ENCODE data around the gene MORN3.

DNA sequence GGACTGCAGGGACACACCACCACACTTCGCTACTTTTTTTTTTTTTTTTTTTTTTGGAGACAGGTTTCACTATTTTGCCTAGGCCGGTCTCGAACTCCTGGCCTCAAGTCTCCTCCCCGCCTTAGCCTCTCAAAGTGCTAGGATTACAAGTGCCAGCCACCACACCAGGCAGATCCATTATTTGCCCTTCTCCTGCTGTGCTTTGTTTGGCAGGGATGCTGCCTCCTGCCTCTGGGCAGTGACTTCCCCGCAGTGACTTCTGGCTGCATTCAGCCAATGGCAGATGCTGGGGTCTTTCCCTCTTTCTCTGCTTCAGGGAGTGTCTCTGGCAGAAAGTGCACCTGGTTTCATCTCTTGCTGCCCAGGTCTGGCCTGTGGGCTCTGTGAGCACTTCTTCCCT lies 6.7 kb upstream of the MORN3 start:
- TF ChIP-seq, protein P1, sequence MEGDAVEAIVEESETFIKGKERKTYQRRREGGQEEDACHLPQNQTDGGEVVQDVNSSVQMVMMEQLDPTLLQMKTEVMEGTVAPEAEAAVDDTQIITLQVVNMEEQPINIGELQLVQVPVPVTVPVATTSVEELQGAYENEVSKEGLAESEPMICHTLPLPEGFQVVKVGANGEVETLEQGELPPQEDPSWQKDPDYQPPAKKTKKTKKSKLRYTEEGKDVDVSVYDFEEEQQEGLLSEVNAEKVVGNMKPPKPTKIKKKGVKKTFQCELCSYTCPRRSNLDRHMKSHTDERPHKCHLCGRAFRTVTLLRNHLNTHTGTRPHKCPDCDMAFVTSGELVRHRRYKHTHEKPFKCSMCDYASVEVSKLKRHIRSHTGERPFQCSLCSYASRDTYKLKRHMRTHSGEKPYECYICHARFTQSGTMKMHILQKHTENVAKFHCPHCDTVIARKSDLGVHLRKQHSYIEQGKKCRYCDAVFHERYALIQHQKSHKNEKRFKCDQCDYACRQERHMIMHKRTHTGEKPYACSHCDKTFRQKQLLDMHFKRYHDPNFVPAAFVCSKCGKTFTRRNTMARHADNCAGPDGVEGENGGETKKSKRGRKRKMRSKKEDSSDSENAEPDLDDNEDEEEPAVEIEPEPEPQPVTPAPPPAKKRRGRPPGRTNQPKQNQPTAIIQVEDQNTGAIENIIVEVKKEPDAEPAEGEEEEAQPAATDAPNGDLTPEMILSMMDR (IDR thresholded peaks at IDR 0.05), result no peak
- TF ChIP-seq EZH2 (IDR thresholded peaks at IDR 0.05; ENCODE audit: borderline replicate concordance, insufficient read depth, low read depth, low read length, poor library complexity, severe bottlenecking), result no peak

All from B cell (primary cell).